ENCODE measurements around the gene RTCB. TPM values are rescaled to one million over a fixed set of nuclear protein-coding genes. Genes with fewer than 3 reads are reported as not detected.

The RTCB gene
- polyA plus RNA-seq, 1 of the 3 experiments (the other 2 are of a cell fraction) = 89.6 TPM

GRCh38 chr22:32353292-32353691 is 58.8 kb downstream of the RTCB start:
- H2AFZ ChIP-seq (ENCODE audit: low read depth) = no peak overlapping the region
- TF ChIP-seq CHD2 (IDR thresholded peaks at IDR 0.05; ENCODE audit: low read length, partially characterized antibody) (no peak), RXRA (IDR thresholded peaks at IDR 0.05; ENCODE audit: borderline replicate concordance, low read depth) (no peak), RAD21 (IDR thresholded peaks at IDR 0.05; ENCODE audit: low read length) (no peak), RCOR1 (IDR thresholded peaks at IDR 0.05; ENCODE audit: low read length) (no peak), POLR2AphosphoS5 (IDR thresholded peaks at IDR 0.05; ENCODE audit: low read depth, low read length) (no peak), CTCF (IDR thresholded peaks at IDR 0.05) (no peak), NRF1 (IDR thresholded peaks at IDR 0.05; ENCODE audit: low read depth, low read length) (no peak), EZH2phosphoT487 (IDR thresholded peaks at IDR 0.05; ENCODE audit: borderline replicate concordance, low read depth) (no peak), TEAD4 (IDR thresholded peaks at IDR 0.05; ENCODE audit: borderline replicate concordance, insufficient read depth) (no peak), TAF1 (IDR thresholded peaks at IDR 0.05; ENCODE audit: borderline replicate concordance, low read depth, low read length) (no peak), TCF12 (IDR thresholded peaks at IDR 0.05) (no peak), SMC3 (IDR thresholded peaks at IDR 0.05; ENCODE audit: low read depth, low read length) (no peak), GATA2 (CRISPR knock-in tag; IDR thresholded peaks at IDR 0.05) (no peak), PBX3 (IDR thresholded peaks at IDR 0.05) (no peak), IRF3 (IDR thresholded peaks at IDR 0.05; ENCODE audit: low read depth, low read length) (no peak), USF1 (IDR thresholded peaks at IDR 0.05; ENCODE audit: borderline replicate concordance, low read depth) (no peak), FOXM1 (IDR thresholded peaks at IDR 0.05; ENCODE audit: low read depth) (no peak)
- H3K27ac ChIP-seq (ENCODE audit: low read depth in 2 of 2, low read length in 1 of 2) = no peak overlapping the region
- ChIA-PET POLR2A (no interaction called here), CTCF (interaction anchor here (1.0 kb wide), 1 partner anchor 383 kb away, joined by 3 read pairs; no protein-coding TSS in a partner anchor)
- H3K4me1 ChIP-seq (ENCODE audit: control insufficient read depth in 1 of 2, insufficient read depth in 2 of 2, low read depth in 1 of 2, low read length in 1 of 2) = no peaks in the 10 kb centered on the region
- H4K20me1 ChIP-seq (ENCODE audit: insufficient read depth) = no peaks in the 10 kb centered on the region
- DNase-seq = no peak
- H3F3A ChIP-seq (replicated peaks; ENCODE audit: insufficient read depth) = no peaks in the 10 kb centered on the region
- WGBS (ENCODE audit: low lambda C conversion rate) = 93% methylated on average over 23 of the region's 28 CpGs
- no peaks in the 10 kb centered on the region for H3K9me2 ChIP-seq
- no peaks in the 10 kb centered on the region for H3K27me3 ChIP-seq (ENCODE audit: insufficient read depth)
- no peak overlapping the region for H3K9ac ChIP-seq
- no peaks in the 10 kb centered on the region for H3K9me3 ChIP-seq
- H3K4me2 ChIP-seq = no peak overlapping the region
- no peaks in the 10 kb centered on the region for H3K36me3 ChIP-seq (replicated peaks in 1 of 2; ENCODE audit: control insufficient read depth in 1 of 2, insufficient read depth in 2 of 2, low read length in 1 of 2)
- no peaks in the 10 kb centered on the region for H3K79me2 ChIP-seq (ENCODE audit: insufficient read depth)
- no peak overlapping the region for H3K4me3 ChIP-seq (ENCODE audit: low read depth in 2 of 2, low read length in 1 of 2)
